AG04450 (cell line): ENCODE results near the gene MCM3. TPM values are rescaled to one million over a fixed set of nuclear protein-coding genes. Genes with fewer than 3 reads are reported as not detected.

Experiments used
- CTCF ChIA-PET: fragments of 300-600, 350-600 bp; formaldehyde crosslinking; extraction: SDS; loops from one replicate; lab custom pipeline; 2022; ENCODE audit warnings: antibody characterized with exemption, inconsistent platforms; lab: Charles Lee
- POLR2A ChIA-PET: fragments of 350-600 bp; formaldehyde crosslinking; extraction: SDS; loops from one replicate; lab custom pipeline; 2021; ENCODE audit warnings: antibody characterized with exemption, inconsistent platforms; lab: Yijun Ruan, JAX
- DNase-seq: peaks from one replicate; pipeline ENCODE4 v3.0.0-alpha.2; 2011; ENCODE audit warnings: low read depth, low spot score
- H3K27ac ChIP-seq: one replicate; pipeline ENCODE4 v1.5.1; 2012; ENCODE audit warnings: low read depth, low read length, control low read depth
- H3K27me3 ChIP-seq: one replicate; pipeline ENCODE4 v1.6.0; 2012; ENCODE audit warnings: low read length; ENCODE audit not compliant: control insufficient read depth, insufficient read depth
- H3K4me3 ChIP-seq: 2 replicates; pipeline ENCODE4 v1.5.1; 2011; ENCODE audit warnings: mild to moderate bottlenecking, low read depth, low read length, control low read depth
- H3K9me3 ChIP-seq: 2 replicates; pipeline ENCODE4 v1.5.1; 2012; ENCODE audit warnings: low read length; ENCODE audit not compliant: control insufficient read depth, insufficient read depth
- CTCF ChIP-seq: IDR thresholded peaks from 2 replicates; pipeline ENCODE4 v1.5.1; 2011; ENCODE audit warnings: low read depth, low read length, control low read depth, inconsistent platforms
- polyA plus RNA-seq: library from polyadenylated mRNA; depleted of rRNA; stranded (reverse); fragments of >200 nt; gene quantifications from 2 replicates; pipeline ENCODE4 v1.2.3, GENCODE V29; 2011

The MCM3 gene
- polyA plus RNA-seq, 1 experiment, result 33.6 TPM

GRCh38 chr6:52233975-52234823 is 50.3 kb downstream of the MCM3 start:
- Histone ChIP-seq H3K27ac (no peak overlapping the region), H3K4me3 (no peak overlapping the region), H3K9me3 (no peaks in the 10 kb centered on the region), H3K27me3 (peaks cover 2% of the 10 kb centered on the region)
- ChIA-PET CTCF (interaction anchor here (0.6 to 3.2 kb wide), 9 partner anchors 8 to 462 kb away, joined by 3 to 15 read pairs (median 3); no protein-coding TSS in a partner anchor), POLR2A (no interaction called here)
- DNase-seq, result peak; percentile 18
- peak; percentile 57 for TF ChIP-seq CTCF

GRCh38 chr6:52233005-52233404 is 51.5 kb downstream of the MCM3 start:
- CTCF ChIA-PET, result interaction anchor here (1.2 to 3.2 kb wide), 3 partner anchors 21 to 183 kb away, joined by 3 to 15 read pairs (median 6); no protein-coding TSS in a partner anchor
- H3K27me3 ChIP-seq, result peaks cover 2% of the 10 kb centered on the region
- no peak overlapping the region for H3K27ac ChIP-seq
- H3K9me3 ChIP-seq, result no peaks in the 10 kb centered on the region
- TF ChIP-seq CTCF, result no peak
- no peak overlapping the region for H3K4me3 ChIP-seq
- POLR2A ChIA-PET, result interaction anchor here (0.6 kb wide), 1 partner anchor 122 kb away, joined by 9 read pairs; no protein-coding TSS in a partner anchor
- no peak for DNase-seq

- CTCF ChIA-PET, result interaction anchor here (1.1 to 3.2 kb wide), 2 partner anchors 32 to 33 kb away, joined by 6 to 15 read pairs; no protein-coding TSS in a partner anchor
- DNase-seq, result no peak
- Histone ChIP-seq H3K27ac (no peak overlapping the region), H3K27me3 (no peaks in the 10 kb centered on the region), H3K9me3 (no peaks in the 10 kb centered on the region), H3K4me3 (no peak overlapping the region)
- no peak for TF ChIP-seq CTCF
- POLR2A ChIA-PET, result no interaction called here
Measured at GRCh38 chr6:52231406-52232127, 53.0 kb downstream of the MCM3 start.

GRCh38 chr6:52230685-52231084 is 53.9 kb downstream of the MCM3 start:
- no peaks in the 10 kb centered on the region for H3K9me3 ChIP-seq
- ChIA-PET POLR2A (no interaction called here), CTCF (interaction anchor here (1.1 to 1.5 kb wide), 2 partner anchors 34 to 181 kb away, joined by 3 to 6 read pairs; no protein-coding TSS in a partner anchor)
- no peak for DNase-seq
- no peaks in the 10 kb centered on the region for H3K27me3 ChIP-seq
- no peak overlapping the region for H3K4me3 ChIP-seq
- no peak for TF ChIP-seq CTCF
- H3K27ac ChIP-seq, result no peak overlapping the region
